Measurements from ENCODE around the gene EXD3. TPM values are rescaled to one million over a fixed set of nuclear protein-coding genes. Genes with fewer than 3 reads are reported as not detected.
A peak's percentile ranks its signal among the peaks of the same experiment; 100 is the strongest.

Gene EXD3
- total RNA-seq, 3 donors from 2014 or later = 39.4 to 56.7 (median 40.1) TPM

- no peak for TF ChIP-seq CTCF (IDR thresholded peaks at IDR 0.05)
- H3K36me3 ChIP-seq (ENCODE audit: low read depth) = no peaks in the 10 kb centered on the region
- H3K4me3 ChIP-seq = no peak overlapping the region
- intact Hi-C loops (cut with DNase I, micrococcal nuclease) = no loop called here
- ATAC-seq (no peak), DNase-seq (peak in 2 of 3 donors; percentile 24 to 33)
- H3K9me3 ChIP-seq = no peaks in the 10 kb centered on the region
- H3K4me1 ChIP-seq (ENCODE audit: low read depth) = peaks cover 34% of the 10 kb centered on the region
Observed at GRCh38 chr9:137456061-137456863, 33.3 kb upstream of the EXD3 start.

GRCh38 chr9:137455359-137455991 is 32.5 kb upstream of the EXD3 start:
- H3K36me3 ChIP-seq (ENCODE audit: low read depth) = no peaks in the 10 kb centered on the region
- no peak overlapping the region for H3K4me3 ChIP-seq
- TF ChIP-seq CTCF (IDR thresholded peaks at IDR 0.05) = no peak
- peaks cover 34% of the 10 kb centered on the region for H3K4me1 ChIP-seq (ENCODE audit: low read depth)
- intact Hi-C loops (cut with DNase I, micrococcal nuclease) = no loop called here
- ATAC-seq (no peak), DNase-seq (peak; percentile 24 to 51 (median 41))
- no peaks in the 10 kb centered on the region for H3K9me3 ChIP-seq

- H3K4me1 ChIP-seq (ENCODE audit: low read depth) = peaks cover 34% of the 10 kb centered on the region
- peak; percentile 72 to 83 (median 80) for DNase-seq
- intact Hi-C loops (cut with DNase I, micrococcal nuclease) = no loop called here
- no peak overlapping the region for H3K4me3 ChIP-seq
- no peaks in the 10 kb centered on the region for H3K9me3 ChIP-seq
- peak; percentile 69 for ATAC-seq
- no peaks in the 10 kb centered on the region for H3K36me3 ChIP-seq (ENCODE audit: low read depth)
- TF ChIP-seq CTCF (IDR thresholded peaks at IDR 0.05) = no peak
Observed at GRCh38 chr9:137454597-137455358, 31.8 kb upstream of the EXD3 start.

GRCh38 chr9:137454145-137454596 is 31.2 kb upstream of the EXD3 start:
- Histone ChIP-seq H3K36me3 (ENCODE audit: low read depth) (no peaks in the 10 kb centered on the region), H3K4me3 (no peak overlapping the region), H3K9me3 (no peaks in the 10 kb centered on the region), H3K4me1 (ENCODE audit: low read depth) (peaks cover 29% of the 10 kb centered on the region)
- ATAC-seq (peak; percentile 69), DNase-seq (peak; percentile 80 to 88 (median 87))
- intact Hi-C loops (cut with DNase I, micrococcal nuclease) = no loop called here
- no peak for TF ChIP-seq CTCF (IDR thresholded peaks at IDR 0.05)

- ATAC-seq (peak; percentile 77), DNase-seq (peak; percentile 84 to 86 (median 84))
- H3K4me1 ChIP-seq (ENCODE audit: low read depth) = peaks cover 29% of the 10 kb centered on the region
- H3K9me3 ChIP-seq = no peaks in the 10 kb centered on the region
- no peak overlapping the region for H3K4me3 ChIP-seq
- no peak for TF ChIP-seq CTCF (IDR thresholded peaks at IDR 0.05)
- intact Hi-C loops (cut with DNase I, micrococcal nuclease) = no loop called here
- H3K36me3 ChIP-seq (ENCODE audit: low read depth) = no peaks in the 10 kb centered on the region
Observed at GRCh38 chr9:137453643-137454081, 30.7 kb upstream of the EXD3 start.

Data from mucosa of descending colon (tissue), 3 donors.